ENCODE results near the gene CTBP2.

Gene CTBP2

GRCh38 chr10:125018576-125019143, 141.7 kb downstream of the CTBP2 start:
- Histone ChIP-seq H3K27me3 (ENCODE audit: low read depth, low read length) (no peaks in the 10 kb centered on the region), H3K4me1 (ENCODE audit: control insufficient read depth in 1 of 2, insufficient read depth in 2 of 2, low read length in 2 of 2) (peaks cover 5 to 45% of the 10 kb centered on the region in 2 donors), H3K4me3 (ENCODE audit: low read depth in 1 of 2, low read length in 2 of 2) (no peak overlapping the region), H3K9me3 (ENCODE audit: control insufficient read depth in 1 of 2, low read length in 2 of 2) (no peaks in the 10 kb centered on the region), H3K27ac (ENCODE audit: low read length) (no peak overlapping the region), H3K36me3 (ENCODE audit: control insufficient read depth in 1 of 2, insufficient read depth in 2 of 2, low read length in 2 of 2) (no peaks in the 10 kb centered on the region)

DNA sequence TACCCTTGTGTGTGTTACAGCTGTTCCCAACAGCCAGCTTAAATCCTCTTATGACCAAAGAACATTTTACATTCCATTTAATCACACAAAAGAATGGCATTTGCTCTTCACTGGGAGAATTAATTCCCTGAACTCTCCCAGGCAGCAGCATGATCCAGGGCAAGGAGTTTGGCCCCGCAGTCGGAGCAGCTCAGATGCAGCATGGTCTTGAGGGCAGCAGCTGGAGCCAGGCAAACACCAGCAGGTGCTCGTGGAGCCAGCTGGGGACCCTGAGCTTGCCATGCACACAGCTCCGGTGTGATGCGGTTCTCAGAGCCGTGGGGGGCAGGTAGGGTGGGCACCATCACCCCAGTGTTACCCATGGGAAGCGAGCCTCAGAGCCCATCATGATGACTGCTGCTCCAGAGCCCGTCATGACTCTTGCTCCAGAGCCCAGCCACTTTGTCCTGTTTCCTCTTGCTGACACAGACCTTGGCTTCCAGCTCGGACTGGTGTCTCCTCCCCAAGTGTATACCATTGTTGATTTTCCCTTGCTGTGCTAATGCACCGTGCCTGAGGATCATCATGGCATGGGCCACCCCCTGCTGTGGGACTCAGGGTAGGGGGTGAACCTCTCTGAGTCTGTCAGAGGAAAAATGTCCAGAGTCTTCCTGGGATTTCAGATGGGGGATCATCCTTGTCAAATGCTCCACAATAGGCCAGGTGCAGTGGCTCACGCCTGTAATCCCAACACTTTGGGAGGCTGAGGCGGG, 142.6 kb downstream of the CTBP2 start:
- Histone ChIP-seq H3K4me1 (ENCODE audit: control insufficient read depth in 1 of 2, insufficient read depth in 2 of 2, low read length in 2 of 2) (peaks cover 5 to 36% of the 10 kb centered on the region in 2 donors), H3K4me3 (ENCODE audit: low read depth in 1 of 2, low read length in 2 of 2) (no peak overlapping the region), H3K9me3 (ENCODE audit: control insufficient read depth in 1 of 2, low read length in 2 of 2) (no peaks in the 10 kb centered on the region), H3K36me3 (ENCODE audit: control insufficient read depth in 1 of 2, insufficient read depth in 2 of 2, low read length in 2 of 2) (no peaks in the 10 kb centered on the region), H3K27me3 (ENCODE audit: low read depth, low read length) (no peaks in the 10 kb centered on the region), H3K27ac (ENCODE audit: low read length) (no peak overlapping the region)

- Histone ChIP-seq H3K27ac (ENCODE audit: low read length) (peak overlapping the region; percentile 45), H3K36me3 (ENCODE audit: control insufficient read depth in 1 of 2, insufficient read depth in 2 of 2, low read length in 2 of 2) (no peaks in the 10 kb centered on the region), H3K9me3 (ENCODE audit: control insufficient read depth in 1 of 2, low read length in 2 of 2) (no peaks in the 10 kb centered on the region), H3K4me3 (ENCODE audit: low read depth in 1 of 2, low read length in 2 of 2) (no peak overlapping the region), H3K4me1 (ENCODE audit: control insufficient read depth in 1 of 2, insufficient read depth in 2 of 2, low read length in 2 of 2) (peaks cover 5 to 33% of the 10 kb centered on the region in 2 donors), H3K27me3 (ENCODE audit: low read depth, low read length) (no peaks in the 10 kb centered on the region)
Observed at GRCh38 chr10:125016611-125017202, 143.7 kb downstream of the CTBP2 start.

GRCh38 chr10:125016123-125016522, 144.2 kb downstream of the CTBP2 start:
- Histone ChIP-seq H3K27ac (ENCODE audit: low read length) (peak overlapping the region; percentile 45), H3K4me1 (ENCODE audit: control insufficient read depth in 1 of 2, insufficient read depth in 2 of 2, low read length in 2 of 2) (peaks cover 5 to 33% of the 10 kb centered on the region in 2 donors), H3K9me3 (ENCODE audit: control insufficient read depth in 1 of 2, low read length in 2 of 2) (no peaks in the 10 kb centered on the region), H3K36me3 (ENCODE audit: control insufficient read depth in 1 of 2, insufficient read depth in 2 of 2, low read length in 2 of 2) (no peaks in the 10 kb centered on the region), H3K27me3 (ENCODE audit: low read depth, low read length) (no peaks in the 10 kb centered on the region), H3K4me3 (ENCODE audit: low read depth in 1 of 2, low read length in 2 of 2) (no peak overlapping the region)

DNA sequence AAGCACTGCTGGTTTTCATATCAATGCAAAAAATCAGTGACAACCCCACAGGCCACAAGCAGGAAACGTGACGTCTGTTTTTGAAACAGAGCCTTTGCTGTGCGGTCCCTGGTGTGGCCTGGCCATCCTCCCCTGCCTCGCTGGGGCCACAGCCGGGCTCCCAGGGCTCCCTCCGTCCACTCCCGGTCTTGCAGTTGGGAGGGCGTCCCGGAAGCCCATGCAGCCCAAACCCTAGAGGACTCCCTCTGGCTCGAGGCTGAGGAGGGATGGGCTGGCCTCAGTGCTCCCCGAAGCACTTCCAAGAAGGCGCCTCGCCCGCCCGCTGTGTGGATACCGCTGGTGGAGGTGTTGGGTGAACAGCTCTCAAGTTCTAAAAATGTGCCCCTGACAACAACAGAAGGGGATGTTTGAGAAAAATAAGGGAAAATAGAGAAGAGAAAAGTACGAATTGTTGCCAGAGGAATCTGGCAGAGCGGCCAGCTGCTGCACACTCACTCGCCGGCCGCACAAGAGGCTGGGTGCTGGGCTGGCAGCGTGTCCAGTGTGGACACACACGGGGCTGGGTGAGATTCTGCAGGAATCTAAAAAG, 144.9 kb downstream of the CTBP2 start:
- Histone ChIP-seq H3K4me1 (ENCODE audit: control insufficient read depth in 1 of 2, insufficient read depth in 2 of 2, low read length in 2 of 2) (peaks cover 5 to 33% of the 10 kb centered on the region in 2 donors), H3K9me3 (ENCODE audit: control insufficient read depth in 1 of 2, low read length in 2 of 2) (no peaks in the 10 kb centered on the region), H3K4me3 (ENCODE audit: low read depth in 1 of 2, low read length in 2 of 2) (no peak overlapping the region), H3K36me3 (ENCODE audit: control insufficient read depth in 1 of 2, insufficient read depth in 2 of 2, low read length in 2 of 2) (no peaks in the 10 kb centered on the region), H3K27ac (ENCODE audit: low read length) (no peak overlapping the region), H3K27me3 (ENCODE audit: low read depth, low read length) (no peaks in the 10 kb centered on the region)

- Histone ChIP-seq H3K27me3 (ENCODE audit: low read depth, low read length) (no peaks in the 10 kb centered on the region), H3K4me1 (ENCODE audit: control insufficient read depth in 1 of 2, insufficient read depth in 2 of 2, low read length in 2 of 2) (peaks cover 5 to 33% of the 10 kb centered on the region in 2 donors), H3K27ac (ENCODE audit: low read length) (no peak overlapping the region), H3K4me3 (ENCODE audit: low read depth in 1 of 2, low read length in 2 of 2) (no peak overlapping the region), H3K9me3 (ENCODE audit: control insufficient read depth in 1 of 2, low read length in 2 of 2) (no peaks in the 10 kb centered on the region), H3K36me3 (ENCODE audit: control insufficient read depth in 1 of 2, insufficient read depth in 2 of 2, low read length in 2 of 2) (no peaks in the 10 kb centered on the region)
Observed at GRCh38 chr10:125014836-125015355, 145.5 kb downstream of the CTBP2 start.

- H3K36me3 ChIP-seq (ENCODE audit: control insufficient read depth in 1 of 2, insufficient read depth in 2 of 2, low read length in 2 of 2) = no peaks in the 10 kb centered on the region
- no peak overlapping the region for H3K27ac ChIP-seq (ENCODE audit: low read length)
- H3K27me3 ChIP-seq (ENCODE audit: low read depth, low read length) = no peaks in the 10 kb centered on the region
- no peaks in the 10 kb centered on the region for H3K9me3 ChIP-seq (ENCODE audit: control insufficient read depth in 1 of 2, low read length in 2 of 2)
- no peak overlapping the region for H3K4me3 ChIP-seq (ENCODE audit: low read depth in 1 of 2, low read length in 2 of 2)
- H3K4me1 ChIP-seq (ENCODE audit: control insufficient read depth in 1 of 2, insufficient read depth in 2 of 2, low read length in 2 of 2) = peaks cover 7 to 33% of the 10 kb centered on the region in 2 donors
Observed at GRCh38 chr10:125014086-125014830, 146.1 kb downstream of the CTBP2 start.

- H3K36me3 ChIP-seq (ENCODE audit: control insufficient read depth in 1 of 2, insufficient read depth in 2 of 2, low read length in 2 of 2) = no peaks in the 10 kb centered on the region
- H3K27ac ChIP-seq (ENCODE audit: low read length) = no peak overlapping the region
- no peaks in the 10 kb centered on the region for H3K9me3 ChIP-seq (ENCODE audit: control insufficient read depth in 1 of 2, low read length in 2 of 2)
- H3K27me3 ChIP-seq (ENCODE audit: low read depth, low read length) = no peaks in the 10 kb centered on the region
- peaks cover 7 to 27% of the 10 kb centered on the region in 2 donors for H3K4me1 ChIP-seq (ENCODE audit: control insufficient read depth in 1 of 2, insufficient read depth in 2 of 2, low read length in 2 of 2)
- no peak overlapping the region for H3K4me3 ChIP-seq (ENCODE audit: low read depth in 1 of 2, low read length in 2 of 2)
Observed at GRCh38 chr10:125013529-125013872, 146.9 kb downstream of the CTBP2 start.

GRCh38 chr10:125012851-125013528, 147.4 kb downstream of the CTBP2 start:
- Histone ChIP-seq H3K4me1 (ENCODE audit: control insufficient read depth in 1 of 2, insufficient read depth in 2 of 2, low read length in 2 of 2) (peaks cover 7 to 32% of the 10 kb centered on the region in 2 donors), H3K9me3 (ENCODE audit: control insufficient read depth in 1 of 2, low read length in 2 of 2) (no peaks in the 10 kb centered on the region), H3K36me3 (ENCODE audit: control insufficient read depth in 1 of 2, insufficient read depth in 2 of 2, low read length in 2 of 2) (no peaks in the 10 kb centered on the region), H3K27me3 (ENCODE audit: low read depth, low read length) (no peaks in the 10 kb centered on the region), H3K27ac (ENCODE audit: low read length) (peak overlapping the region; percentile 16), H3K4me3 (ENCODE audit: low read depth in 1 of 2, low read length in 2 of 2) (no peak overlapping the region)

DNA sequence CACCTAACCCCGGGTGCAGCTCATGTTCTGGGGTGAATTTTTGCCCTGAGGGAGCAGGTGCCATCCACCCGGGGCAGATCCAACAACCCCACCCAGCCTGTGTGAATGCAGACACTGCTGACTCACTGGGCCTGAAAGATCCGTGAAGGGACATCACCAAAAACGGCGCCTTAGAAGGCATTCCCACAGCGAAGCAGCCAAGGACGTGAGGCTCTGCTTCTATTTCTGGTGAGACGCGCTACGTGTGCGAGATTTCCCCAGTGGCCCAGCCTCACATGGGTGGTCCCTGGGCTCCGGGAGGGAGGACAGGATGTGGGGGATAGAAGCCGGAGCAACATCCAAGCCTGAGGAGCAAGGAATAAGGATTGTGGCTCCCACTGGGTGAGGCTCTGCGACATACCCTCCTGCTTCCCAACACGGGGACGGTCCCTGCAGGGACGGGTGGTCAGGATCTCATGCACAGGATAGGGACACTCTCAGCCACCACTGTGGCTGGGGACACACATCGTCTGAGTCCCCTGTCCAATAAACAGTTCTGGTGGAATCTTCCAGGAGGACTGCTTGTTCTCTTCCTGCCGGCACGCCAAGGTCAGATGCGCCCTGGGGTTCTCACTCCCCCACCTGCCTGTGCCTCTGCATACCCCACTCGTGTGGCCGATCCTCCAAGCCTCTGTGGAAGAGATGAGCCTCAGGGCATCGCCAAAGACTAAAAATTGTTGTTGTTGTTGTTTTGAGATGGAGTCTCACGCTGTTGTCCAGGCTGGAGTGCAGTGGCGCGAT, 148.2 kb downstream of the CTBP2 start:
- no peaks in the 10 kb centered on the region for H3K9me3 ChIP-seq (ENCODE audit: control insufficient read depth in 1 of 2, low read length in 2 of 2)
- no peak overlapping the region for H3K4me3 ChIP-seq (ENCODE audit: low read depth in 1 of 2, low read length in 2 of 2)
- no peaks in the 10 kb centered on the region for H3K36me3 ChIP-seq (ENCODE audit: control insufficient read depth in 1 of 2, insufficient read depth in 2 of 2, low read length in 2 of 2)
- H3K27me3 ChIP-seq (ENCODE audit: low read depth, low read length) = no peaks in the 10 kb centered on the region
- H3K27ac ChIP-seq (ENCODE audit: low read length) = peak overlapping the region; percentile 43
- peaks cover 7 to 32% of the 10 kb centered on the region in 2 donors for H3K4me1 ChIP-seq (ENCODE audit: control insufficient read depth in 1 of 2, insufficient read depth in 2 of 2, low read length in 2 of 2)

Data from muscle layer of duodenum (tissue), 2 donors.